WTC11 (cell line): Measurements from ENCODE around the gene INF2. TPM values are rescaled to one million over a fixed set of nuclear protein-coding genes. Genes with fewer than 3 reads are reported as not detected.
A peak's percentile ranks its signal among the peaks of the same experiment; 100 is the strongest.

Experiments
- ARID4B ChIP-seq: sonication (generic); formaldehyde crosslinking; IDR thresholded peaks from 2 replicates; pipeline ENCODE4 v1.8.0; 2023; ENCODE audit warnings: missing genetic modification reagents, mild to moderate bottlenecking, borderline replicate concordance
- ERG ChIP-seq: fragments of 250-450 bp; sonication (Bioruptor Pico); IDR thresholded peaks from 2 replicates; pipeline ENCODE4 v1.8.0; 2021; ENCODE audit warnings: mild to moderate bottlenecking
- FOXJ3 ChIP-seq: sonication (generic); formaldehyde crosslinking; IDR thresholded peaks from 2 replicates; pipeline ENCODE4 v1.9.0; 2021; ENCODE audit warnings: missing genetic modification reagents, mild to moderate bottlenecking, borderline replicate concordance
- FOXK1 ChIP-seq: sonication (generic); formaldehyde crosslinking; IDR thresholded peaks from 2 replicates; pipeline ENCODE4 v1.8.0; 2022; ENCODE audit warnings: mild to moderate bottlenecking, moderate library complexity, missing genetic modification reagents
- GABPB1 ChIP-seq: sonication (generic); formaldehyde crosslinking; IDR thresholded peaks from 2 replicates; pipeline ENCODE4 v1.8.1; 2023; ENCODE audit warnings: mild to moderate bottlenecking, missing genetic modification reagents
- GRHL2 ChIP-seq: fragments of 250-450 bp; sonication (Bioruptor Pico); IDR thresholded peaks from 2 replicates; pipeline ENCODE4 v1.8.0; 2022; ENCODE audit warnings: mild to moderate bottlenecking, moderate library complexity; ENCODE audit not compliant: insufficient replicate concordance, severe bottlenecking
- KAT7 ChIP-seq: sonication (generic); formaldehyde crosslinking; IDR thresholded peaks from 2 replicates; pipeline ENCODE4 v1.8.1; 2023; ENCODE audit warnings: missing genetic modification reagents, mild to moderate bottlenecking, borderline replicate concordance
- MAX ChIP-seq: sonication (generic); formaldehyde crosslinking; IDR thresholded peaks from 2 replicates; pipeline ENCODE4 v1.8.0; 2022; ENCODE audit warnings: mild to moderate bottlenecking, missing genetic modification reagents
- MXD4 ChIP-seq: fragments of 250-450 bp; sonication (Bioruptor Pico); IDR thresholded peaks from 2 replicates; pipeline ENCODE4 v1.8.0; 2021; ENCODE audit warnings: mild to moderate bottlenecking, moderate library complexity, borderline replicate concordance
- PREB ChIP-seq: sonication (generic); formaldehyde crosslinking; IDR thresholded peaks from 2 replicates; pipeline ENCODE4 v1.8.1; 2022; ENCODE audit warnings: mild to moderate bottlenecking, missing genetic modification reagents, moderate library complexity, borderline replicate concordance
- SP1 ChIP-seq: sonication (generic); formaldehyde crosslinking; conservative IDR thresholded peaks from 2 replicates; pipeline ENCODE4 v1.8.1; 2022; ENCODE audit warnings: missing genetic modification reagents
- TEAD1 ChIP-seq: sonication (generic); formaldehyde crosslinking; IDR thresholded peaks from 2 replicates; pipeline ENCODE4 v1.8.0; 2022; ENCODE audit warnings: mild to moderate bottlenecking, missing genetic modification reagents
- USF2 ChIP-seq: sonication (generic); formaldehyde crosslinking; IDR thresholded peaks from 2 replicates; pipeline ENCODE4 v1.8.1; 2023; ENCODE audit warnings: mild to moderate bottlenecking, missing genetic modification reagents, moderate library complexity
- ZNF281 ChIP-seq: sonication (generic); formaldehyde crosslinking; IDR thresholded peaks from 2 replicates; pipeline ENCODE4 v1.8.0; 2023; ENCODE audit warnings: mild to moderate bottlenecking, missing genetic modification reagents
- ZNF416 ChIP-seq: fragments of 250-450 bp; sonication (Bioruptor Pico); IDR thresholded peaks from 2 replicates; pipeline ENCODE4 v1.9.0; 2021; ENCODE audit warnings: mild to moderate bottlenecking, inconsistent platforms
- ZNF532 ChIP-seq: fragments of 250-450 bp; sonication (Bioruptor Pico); IDR thresholded peaks from 2 replicates; pipeline ENCODE4 v1.9.0; 2021; ENCODE audit warnings: mild to moderate bottlenecking, borderline replicate concordance
- total RNA-seq: library from RNA; stranded (reverse); gene quantifications from 3 replicates; pipeline ENCODE4 v1.2.3, GENCODE V29; 2021

The INF2 gene
- total RNA-seq, 1 experiment from 2014 or later = 82.4 TPM

- TF ChIP-seq ZNF281 (CRISPR knock-in tag) = no peak
- TF ChIP-seq FOXJ3 = no peak
- no peak for TF ChIP-seq GABPB1 (CRISPR knock-in tag)
- no peak for TF ChIP-seq ZNF416 (CRISPR knock-in tag)
- no peak for TF ChIP-seq TEAD1 (CRISPR knock-in tag)
- no peak for TF ChIP-seq MAX
- 0 out of 2 replicates have a peak, but pooled peaks have one; percentile 58 for TF ChIP-seq KAT7
- TF ChIP-seq FOXK1 (CRISPR knock-in tag) = 0 out of 2 replicates have a peak, but pooled peaks have one; percentile 11
- TF ChIP-seq GRHL2 = no peak
- no peak for TF ChIP-seq USF2 (CRISPR knock-in tag)
- no peak for TF ChIP-seq MXD4 (CRISPR knock-in tag)
- no peak for TF ChIP-seq ZNF532
- no peak for TF ChIP-seq PREB (CRISPR knock-in tag)
- no peak for TF ChIP-seq ARID4B (CRISPR knock-in tag)
- no peak for TF ChIP-seq ERG
- no peak for TF ChIP-seq SP1 (CRISPR knock-in tag)
Observed at GRCh38 chr14:104689881-104690711, 678 bp downstream of the INF2 start (continued).
